BE2C (cell line): Measurements from ENCODE around the gene CEP85.
"Not testable (repeated sequence)": the region's sequence is repeated elsewhere in the genome, so short reads cannot be mapped to it uniquely, and the experiment has no call there.

Experiments used
- DNase-seq: peaks from one replicate; pipeline ENCODE4 v3.0.0-alpha.2; 2020
- H3K27me3 ChIP-seq: fragments of 250-450 bp; sonication (Bioruptor Pico); 2 replicates; pipeline ENCODE4 v1.5.1; 2020; ENCODE audit warnings: mild to moderate bottlenecking
- H3K36me3 ChIP-seq: fragments of 250-450 bp; sonication (Bioruptor Pico); 2 replicates; pipeline ENCODE4 v1.5.1; 2020; ENCODE audit warnings: mild to moderate bottlenecking
- H3K4me1 ChIP-seq: fragments of 250-450 bp; sonication (Bioruptor Pico); 2 replicates; pipeline ENCODE4 v1.5.1; 2020
- H3K4me3 ChIP-seq: 2 replicates; pipeline ENCODE4 v1.5.1; 2011; ENCODE audit warnings: low read depth, low read length
- H3K9me3 ChIP-seq: fragments of 250-450 bp; sonication (Bioruptor Pico); 2 replicates; pipeline ENCODE4 v1.5.1; 2020
- TF ChIP-seq, protein P1 (sequence below): IDR thresholded peaks from 2 replicates; pipeline ENCODE4 v1.5.1; 2012; ENCODE audit warnings: mild to moderate bottlenecking, low read depth, low read length

CEP85 gene

GRCh38 chr1:26218906-26219494, 15.0 kb upstream of the CEP85 start:
- H3K4me1 ChIP-seq = no peaks in the 10 kb centered on the region
- TF ChIP-seq, protein P1, sequence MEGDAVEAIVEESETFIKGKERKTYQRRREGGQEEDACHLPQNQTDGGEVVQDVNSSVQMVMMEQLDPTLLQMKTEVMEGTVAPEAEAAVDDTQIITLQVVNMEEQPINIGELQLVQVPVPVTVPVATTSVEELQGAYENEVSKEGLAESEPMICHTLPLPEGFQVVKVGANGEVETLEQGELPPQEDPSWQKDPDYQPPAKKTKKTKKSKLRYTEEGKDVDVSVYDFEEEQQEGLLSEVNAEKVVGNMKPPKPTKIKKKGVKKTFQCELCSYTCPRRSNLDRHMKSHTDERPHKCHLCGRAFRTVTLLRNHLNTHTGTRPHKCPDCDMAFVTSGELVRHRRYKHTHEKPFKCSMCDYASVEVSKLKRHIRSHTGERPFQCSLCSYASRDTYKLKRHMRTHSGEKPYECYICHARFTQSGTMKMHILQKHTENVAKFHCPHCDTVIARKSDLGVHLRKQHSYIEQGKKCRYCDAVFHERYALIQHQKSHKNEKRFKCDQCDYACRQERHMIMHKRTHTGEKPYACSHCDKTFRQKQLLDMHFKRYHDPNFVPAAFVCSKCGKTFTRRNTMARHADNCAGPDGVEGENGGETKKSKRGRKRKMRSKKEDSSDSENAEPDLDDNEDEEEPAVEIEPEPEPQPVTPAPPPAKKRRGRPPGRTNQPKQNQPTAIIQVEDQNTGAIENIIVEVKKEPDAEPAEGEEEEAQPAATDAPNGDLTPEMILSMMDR = no peak
- no peaks in the 10 kb centered on the region for H3K27me3 ChIP-seq
- H3K4me3 ChIP-seq = no peak overlapping the region
- no peaks in the 10 kb centered on the region for H3K9me3 ChIP-seq
- H3K36me3 ChIP-seq = no peaks in the 10 kb centered on the region
- DNase-seq = no peak

DNA sequence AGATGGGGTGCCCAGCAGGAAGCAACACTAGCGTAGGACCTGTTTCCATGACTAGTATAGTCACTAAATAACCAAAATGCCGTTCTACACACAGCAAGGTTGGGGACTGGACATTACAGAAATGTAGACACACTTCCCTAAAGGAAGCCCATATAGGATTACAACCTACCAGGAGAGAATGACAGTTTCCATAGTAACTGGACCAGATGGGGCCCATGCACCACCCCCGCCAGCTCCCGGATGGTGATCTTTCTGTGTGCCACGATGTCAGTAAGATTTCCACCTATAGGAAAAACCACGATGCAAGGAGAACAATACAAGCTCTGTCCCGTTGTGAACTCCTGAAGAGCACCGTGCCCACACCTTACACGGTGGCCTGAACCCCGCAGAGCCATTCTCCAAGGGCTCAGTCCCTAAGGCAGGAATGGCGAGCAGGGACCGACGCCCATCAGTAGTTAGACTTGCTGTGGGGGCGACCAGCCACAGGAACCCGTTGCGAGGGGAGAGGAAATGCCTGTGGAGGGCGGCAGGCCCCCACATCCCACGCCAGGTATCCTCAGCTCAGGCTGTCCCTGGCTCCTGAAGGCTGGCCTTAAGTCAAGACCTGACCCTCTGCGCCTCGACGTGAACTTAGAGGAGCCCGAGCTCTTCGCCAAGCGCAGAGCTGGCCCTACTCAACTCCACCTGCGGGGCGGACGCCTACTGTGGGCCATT, 13.6 kb upstream of the CEP85 start:
- H3K36me3 ChIP-seq = no peaks in the 10 kb centered on the region
- no peak overlapping the region for H3K4me3 ChIP-seq
- H3K4me1 ChIP-seq = no peaks in the 10 kb centered on the region
- TF ChIP-seq, protein P1 = no peak
- H3K27me3 ChIP-seq = no peaks in the 10 kb centered on the region
- H3K9me3 ChIP-seq = no peaks in the 10 kb centered on the region
- no peak for DNase-seq

DNA sequence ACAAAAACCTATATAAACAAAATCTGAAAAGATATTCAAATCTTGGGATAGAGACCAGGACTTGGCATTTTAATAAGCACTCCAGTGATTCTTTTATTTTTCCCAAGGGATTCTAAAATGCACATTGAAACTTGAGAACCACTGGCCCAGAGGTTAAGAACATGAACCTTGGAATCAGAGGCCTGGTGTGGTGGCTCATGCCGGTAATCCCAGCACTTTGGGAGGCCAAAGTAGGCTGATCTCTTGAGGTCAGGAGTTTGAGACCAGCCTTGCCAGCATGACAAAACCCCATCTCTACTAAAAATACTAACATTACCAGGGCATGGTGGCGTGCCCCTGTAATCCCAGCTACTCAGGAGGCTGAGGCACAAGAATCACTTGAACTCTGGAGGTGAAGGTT, 12.9 kb upstream of the CEP85 start:
- TF ChIP-seq, protein P1 = no peak
- Histone ChIP-seq H3K9me3 (no peaks in the 10 kb centered on the region), H3K36me3 (no peaks in the 10 kb centered on the region), H3K4me1 (no peaks in the 10 kb centered on the region), H3K27me3 (no peaks in the 10 kb centered on the region), H3K4me3 (no peak overlapping the region)
- DNase-seq = no peak

- DNase-seq = no peak
- TF ChIP-seq, protein P1 = no peak
- Histone ChIP-seq H3K27me3 (no peaks in the 10 kb centered on the region), H3K36me3 (no peaks in the 10 kb centered on the region), H3K4me1 (no peaks in the 10 kb centered on the region), H3K9me3 (no peaks in the 10 kb centered on the region), H3K4me3 (no peak overlapping the region)
Measured at GRCh38 chr1:26224606-26225005, 9.4 kb upstream of the CEP85 start.

GRCh38 chr1:26225033-26225831, 8.8 kb upstream of the CEP85 start:
- H3K9me3 ChIP-seq = no peaks in the 10 kb centered on the region
- DNase-seq = peak; percentile 73
- no peaks in the 10 kb centered on the region for H3K4me1 ChIP-seq
- TF ChIP-seq, protein P1 = no peak
- no peaks in the 10 kb centered on the region for H3K36me3 ChIP-seq
- no peaks in the 10 kb centered on the region for H3K27me3 ChIP-seq
- peak overlapping the region; percentile 46 for H3K4me3 ChIP-seq

DNA sequence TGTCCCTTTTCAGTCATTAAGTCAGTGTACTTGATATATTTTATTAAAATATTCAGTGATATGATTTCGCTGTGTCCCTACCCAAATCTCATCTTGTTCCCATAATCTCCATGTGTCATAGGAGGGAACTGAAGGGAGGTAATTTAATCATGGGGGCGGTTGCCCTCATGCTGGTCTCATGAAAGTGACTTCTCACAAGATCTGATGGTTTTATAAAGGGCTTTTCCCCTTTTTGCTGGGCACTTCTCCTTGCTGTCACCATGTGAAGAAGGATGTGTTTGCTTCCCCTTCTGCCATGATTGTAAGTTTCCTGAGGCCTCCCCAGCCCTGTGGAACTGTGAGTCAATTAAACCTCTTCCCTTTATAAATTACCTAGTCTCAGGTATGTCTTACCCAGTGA, 3.3 kb upstream of the CEP85 start:
- H3K36me3 ChIP-seq, H3K4me3 ChIP-seq, H3K9me3 ChIP-seq, H3K4me1 ChIP-seq, DNase-seq, H3K27me3 ChIP-seq: not testable (repeated sequence)
